GM12878 (cell line): ENCODE measurements around the gene LRRC56. TPM values are rescaled to one million over a fixed set of nuclear protein-coding genes. Genes with fewer than 3 reads are reported as not detected.

Experiments
- ATAC-seq: fragments of 200-7000 bp; cut with Tn5 transposase; 3 replicates; pipeline ENCODE4 v1.9.1; 2020; ENCODE audit warnings: mild to moderate bottlenecking, moderate library complexity
- BruUV-seq: library from RNA; stranded (reverse); fragments of 400-500 nt; replicated peaks from 2 replicates; lab custom pipeline; 2021; lab: Mats Ljungman, UMichigan
- CTCF ChIA-PET: fragments of 300-600 bp; sonication (Branson Sonifier 250); formaldehyde crosslinking; extraction: SDS; loops from one replicate; lab custom pipeline; 2021; ENCODE audit warnings: inconsistent platforms; lab: Yijun Ruan, JAX
- POLR2A ChIA-PET: fragments of 350-600 bp; formaldehyde crosslinking; extraction: SDS; loops from one replicate; lab custom pipeline; 2021; ENCODE audit warnings: inconsistent platforms; lab: Charles Lee
- RAD21 ChIA-PET: fragments of 300-600 bp; sonication (Branson Sonifier 250); formaldehyde crosslinking; loops from one replicate; lab custom pipeline; 2023; ENCODE audit warnings: antibody characterized with exemption; ENCODE audit not compliant: unreplicated experiment; lab: Charles Lee
- SMC1A ChIA-PET: fragments of 300-600 bp; sonication (Branson Sonifier 250); formaldehyde crosslinking; loops from one replicate; lab custom pipeline; 2023; ENCODE audit not compliant: unreplicated experiment, uncharacterized antibody; lab: Charles Lee
- DNase-seq: peaks from one replicate; pipeline ENCODE4 v3.0.0-alpha.2; 2011; ENCODE audit warnings: low read depth, low spot score
- FAIRE-seq: peaks from 3 replicates; lab custom pipeline; 2011; peaks lifted over from hg19 to GRCh38; lab: Jason Lieb, UNC
- H2AFZ ChIP-seq: 2 replicates; pipeline ENCODE4 v1.6.0; 2011; ENCODE audit warnings: low read depth, low read length, control low read depth; ENCODE audit not compliant: control insufficient read depth
- H3K27ac ChIP-seq: 2 replicates; pipeline ENCODE4 v1.5.1; 2011; ENCODE audit warnings: control low read depth; ENCODE audit not compliant: control insufficient read depth, insufficient read depth
- H3K27me3 ChIP-seq, 2 experiments: replicated peaks in 1 of 2; 2 replicates each; pipeline versions ENCODE4 v1.6.0 to v1.6.1; 2011; ENCODE audit warnings: low read length in 1 of 2; ENCODE audit not compliant: control insufficient read depth in 2 of 2, insufficient read depth in 2 of 2
- H3K36me3 ChIP-seq, 2 experiments: 2 replicates each; pipeline ENCODE4 v1.5.1; 2011; ENCODE audit warnings: low read length in 1 of 2; ENCODE audit not compliant: control insufficient read depth in 2 of 2, insufficient read depth in 2 of 2
- H3K4me1 ChIP-seq: 2 replicates; pipeline ENCODE4 v1.6.1; 2011; ENCODE audit warnings: mild to moderate bottlenecking, low read length, moderate library complexity, mixed read lengths; ENCODE audit not compliant: control insufficient read depth, insufficient read depth
- H3K4me2 ChIP-seq: 2 replicates; pipeline ENCODE4 v1.6.0; 2011; ENCODE audit warnings: control low read depth; ENCODE audit not compliant: control insufficient read depth, insufficient read depth
- H3K4me3 ChIP-seq: fragments of 200-600 bp; sonication (generic); 2 replicates; pipeline ENCODE4 v1.5.1; 2016
- H3K79me2 ChIP-seq: 2 replicates; pipeline ENCODE4 v1.6.0; 2011; ENCODE audit warnings: low read length; ENCODE audit not compliant: control insufficient read depth, insufficient read depth
- H3K9ac ChIP-seq: 2 replicates; pipeline ENCODE4 v1.8.0; 2011; ENCODE audit warnings: low read length, control low read depth, mixed read lengths; ENCODE audit not compliant: control insufficient read depth, insufficient read depth
- H3K9me3 ChIP-seq: replicated peaks from 3 replicates; pipeline ENCODE4 v1.5.1; 2011; ENCODE audit warnings: mild to moderate bottlenecking, low read length; ENCODE audit not compliant: control insufficient read depth, insufficient read depth
- H4K20me1 ChIP-seq: 2 replicates; pipeline ENCODE4 v1.6.0; 2011; ENCODE audit not compliant: control insufficient read depth, insufficient read depth
- BCL3 ChIP-seq: IDR thresholded peaks from 2 replicates; pipeline ENCODE4 v1.6.1; 2011; ENCODE audit warnings: borderline replicate concordance, low read depth, mild to moderate bottlenecking, moderate library complexity, low read length; ENCODE audit not compliant: insufficient read depth, poor library complexity, severe bottlenecking
- MTA3 ChIP-seq: IDR thresholded peaks from 2 replicates; pipeline ENCODE4 v1.6.1; 2012; ENCODE audit warnings: low read length, inconsistent platforms, borderline replicate concordance
- NFIC ChIP-seq: IDR thresholded peaks from 2 replicates; pipeline ENCODE4 v1.6.1; 2012; ENCODE audit warnings: low read depth, mild to moderate bottlenecking, inconsistent platforms, low read length, moderate library complexity
- POLR2A ChIP-seq: IDR thresholded peaks from 2 replicates; pipeline ENCODE4 v1.6.1; 2011; ENCODE audit warnings: low read depth, mild to moderate bottlenecking, low read length
- TARDBP ChIP-seq: IDR thresholded peaks from 2 replicates; pipeline ENCODE4 v1.6.1; 2016; ENCODE audit warnings: borderline replicate concordance
- TCF3 ChIP-seq: IDR thresholded peaks from 2 replicates; pipeline ENCODE4 v1.6.1; 2012; ENCODE audit warnings: low read depth, mild to moderate bottlenecking, low read length, borderline replicate concordance; ENCODE audit not compliant: insufficient read depth
- WGBS: methylation state at CpG from one replicate; pipeline ENCODE4 v1.1.6; 2016; ENCODE audit warnings: low lambda C conversion rate; ENCODE audit not compliant: insufficient replicate concordance, insufficient coverage; ENCODE audit errors: missing lambda C conversion rate; 5-methylcytosine and 5-hydroxymethylcytosine counted together
- in situ Hi-C: fragments of 300-500 bp; cut with MboI; formaldehyde crosslinking; loops from 9 replicates; pipeline ENCODE4 v1.14.3; 2018; ENCODE audit warnings: mixed read lengths
- intact Hi-C: fragments of 100-400 bp; cut with micrococcal nuclease; formaldehyde crosslinking; loops from one replicate; pipeline ENCODE4 v1.14.2; 2022; ENCODE audit not compliant: unreplicated experiment
- polyA plus RNA-seq, 11 experiments: library from polyadenylated mRNA; depleted of rRNA in 4 of 11; unstranded in 6 of 11; stranded (reverse) in 5 of 11; fragments of >200 nt; fragmentation: Nextera tagmentation in 4 of 11; fragmentation: Illumina TruSeq in 1 of 11; extraction: Ambion mirVana in 4 of 11; extraction: Trizol in 1 of 11; gene quantifications; 1 replicate in 1 of 11; 2 replicates in 10 of 11; pipeline versions ENCODE4 v1.2.1 to v1.2.3, GENCODE V29; 2011 to 2016; ENCODE audit warnings: inconsistent platforms in 2 of 11, missing spikeins in 2 of 11, low read depth in 1 of 11
- total RNA-seq, 4 experiments: library from RNA; depleted of rRNA in 3 of 4; stranded (reverse); fragments of >200 nt in 3 of 4; fragmentation: Illumina TruSeq in 1 of 4; extraction: Trizol in 1 of 4; gene quantifications; 2 replicates each; pipeline versions ENCODE4 v1.2.1 to v1.2.3, GENCODE V29; 2013 to 2021
- TF ChIP-seq, protein P1 (sequence below): IDR thresholded peaks from 2 replicates; pipeline ENCODE4 v1.6.1; 2012; ENCODE audit warnings: improper control_type of control experiment, low read depth, low read length; ENCODE audit not compliant: insufficient replicate concordance
- TF ChIP-seq, protein P2 (sequence below): IDR thresholded peaks from 2 replicates; pipeline ENCODE4 v1.6.1; 2011; ENCODE audit warnings: mild to moderate bottlenecking, low read depth, low read length, moderate library complexity; ENCODE audit not compliant: insufficient replicate concordance

The LRRC56 gene
- total and polyA plus RNA-seq, 10 of the 15 experiments (the other 5 are each of a cell fraction or from before 2014, with no cell fraction given), result 0.02 to 1.9 (median 0.75) TPM; not detected in 1

DNA sequence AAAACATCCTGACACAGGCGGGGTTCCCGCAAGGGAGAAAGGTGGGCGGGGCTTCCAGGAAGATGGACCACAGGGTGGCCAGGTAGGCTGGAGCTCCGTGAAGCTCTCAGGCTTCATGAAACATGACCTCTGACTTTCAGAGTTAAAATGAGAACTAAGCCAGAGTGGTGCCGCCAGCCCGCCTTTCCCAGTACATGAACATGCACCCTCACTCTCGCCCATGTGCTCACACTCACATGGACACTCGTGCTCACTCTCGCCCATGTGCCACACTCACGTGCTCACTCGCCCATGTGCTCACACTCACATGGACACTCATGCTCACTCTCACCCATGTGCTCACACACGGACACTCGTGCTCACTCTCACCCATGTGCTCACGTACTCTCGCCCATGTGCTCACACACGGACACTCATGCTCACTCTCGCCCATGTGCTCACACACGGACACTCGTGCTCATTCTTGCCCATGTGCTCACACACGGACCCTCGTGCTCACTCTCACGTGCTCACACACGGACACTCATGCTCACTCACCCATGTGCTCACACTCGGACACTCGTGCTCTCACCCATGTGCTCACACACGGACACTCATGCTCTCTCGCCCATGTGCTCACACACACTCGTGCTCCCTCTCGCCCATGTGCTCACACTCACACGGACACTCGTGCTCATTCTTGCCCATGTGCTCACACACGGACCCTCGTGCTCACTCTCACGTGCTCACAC is 40.3 kb upstream of the LRRC56 start:
- SMC1A ChIA-PET, result no interaction called here
- Histone ChIP-seq H3K27ac (no peak overlapping the region), H3K4me1 (peaks cover 5% of the 10 kb centered on the region), H3K79me2 (no peaks in the 10 kb centered on the region), H3K36me3 (peaks cover 25 to 51% of the 10 kb centered on the region in 2 experiments), H4K20me1 (no peaks in the 10 kb centered on the region), H2AFZ (no peak overlapping the region), H3K4me2 (no peak overlapping the region), H3K9ac (no peak overlapping the region), H3K9me3 (no peaks in the 10 kb centered on the region; the same call in 2 of the 3 replicates), H3K27me3 (no peaks in the 10 kb centered on the region), H3K4me3 (no peak overlapping the region)
- no peak for DNase-seq
- WGBS, result 99% methylated on average over 33 of the region's 34 CpGs
- TSS peak; percentile 38 for BruUV-seq
- POLR2A ChIA-PET, result no interaction called here
- no peak for ATAC-seq
- TF ChIP-seq POLR2A (peak; percentile 65; the same call in 1 of the 2 replicates), TCF3 (peak; percentile 51; the same call in 1 of the 2 replicates), TARDBP (0 out of 2 replicates have a peak, but pooled peaks have one; percentile 39), BCL3 (peak; percentile 95), MTA3 (no peak), NFIC (0 out of 2 replicates have a peak, but pooled peaks have one; percentile 31)
- TF ChIP-seq, protein P1, sequence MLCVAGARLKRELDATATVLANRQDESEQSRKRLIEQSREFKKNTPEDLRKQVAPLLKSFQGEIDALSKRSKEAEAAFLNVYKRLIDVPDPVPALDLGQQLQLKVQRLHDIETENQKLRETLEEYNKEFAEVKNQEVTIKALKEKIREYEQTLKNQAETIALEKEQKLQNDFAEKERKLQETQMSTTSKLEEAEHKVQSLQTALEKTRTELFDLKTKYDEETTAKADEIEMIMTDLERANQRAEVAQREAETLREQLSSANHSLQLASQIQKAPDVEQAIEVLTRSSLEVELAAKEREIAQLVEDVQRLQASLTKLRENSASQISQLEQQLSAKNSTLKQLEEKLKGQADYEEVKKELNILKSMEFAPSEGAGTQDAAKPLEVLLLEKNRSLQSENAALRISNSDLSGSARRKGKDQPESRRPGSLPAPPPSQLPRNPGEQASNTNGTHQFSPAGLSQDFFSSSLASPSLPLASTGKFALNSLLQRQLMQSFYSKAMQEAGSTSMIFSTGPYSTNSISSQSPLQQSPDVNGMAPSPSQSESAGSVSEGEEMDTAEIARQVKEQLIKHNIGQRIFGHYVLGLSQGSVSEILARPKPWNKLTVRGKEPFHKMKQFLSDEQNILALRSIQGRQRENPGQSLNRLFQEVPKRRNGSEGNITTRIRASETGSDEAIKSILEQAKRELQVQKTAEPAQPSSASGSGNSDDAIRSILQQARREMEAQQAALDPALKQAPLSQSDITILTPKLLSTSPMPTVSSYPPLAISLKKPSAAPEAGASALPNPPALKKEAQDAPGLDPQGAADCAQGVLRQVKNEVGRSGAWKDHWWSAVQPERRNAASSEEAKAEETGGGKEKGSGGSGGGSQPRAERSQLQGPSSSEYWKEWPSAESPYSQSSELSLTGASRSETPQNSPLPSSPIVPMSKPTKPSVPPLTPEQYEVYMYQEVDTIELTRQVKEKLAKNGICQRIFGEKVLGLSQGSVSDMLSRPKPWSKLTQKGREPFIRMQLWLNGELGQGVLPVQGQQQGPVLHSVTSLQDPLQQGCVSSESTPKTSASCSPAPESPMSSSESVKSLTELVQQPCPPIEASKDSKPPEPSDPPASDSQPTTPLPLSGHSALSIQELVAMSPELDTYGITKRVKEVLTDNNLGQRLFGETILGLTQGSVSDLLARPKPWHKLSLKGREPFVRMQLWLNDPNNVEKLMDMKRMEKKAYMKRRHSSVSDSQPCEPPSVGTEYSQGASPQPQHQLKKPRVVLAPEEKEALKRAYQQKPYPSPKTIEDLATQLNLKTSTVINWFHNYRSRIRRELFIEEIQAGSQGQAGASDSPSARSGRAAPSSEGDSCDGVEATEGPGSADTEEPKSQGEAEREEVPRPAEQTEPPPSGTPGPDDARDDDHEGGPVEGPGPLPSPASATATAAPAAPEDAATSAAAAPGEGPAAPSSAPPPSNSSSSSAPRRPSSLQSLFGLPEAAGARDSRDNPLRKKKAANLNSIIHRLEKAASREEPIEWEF, result no peak
- TF ChIP-seq, protein P2, sequence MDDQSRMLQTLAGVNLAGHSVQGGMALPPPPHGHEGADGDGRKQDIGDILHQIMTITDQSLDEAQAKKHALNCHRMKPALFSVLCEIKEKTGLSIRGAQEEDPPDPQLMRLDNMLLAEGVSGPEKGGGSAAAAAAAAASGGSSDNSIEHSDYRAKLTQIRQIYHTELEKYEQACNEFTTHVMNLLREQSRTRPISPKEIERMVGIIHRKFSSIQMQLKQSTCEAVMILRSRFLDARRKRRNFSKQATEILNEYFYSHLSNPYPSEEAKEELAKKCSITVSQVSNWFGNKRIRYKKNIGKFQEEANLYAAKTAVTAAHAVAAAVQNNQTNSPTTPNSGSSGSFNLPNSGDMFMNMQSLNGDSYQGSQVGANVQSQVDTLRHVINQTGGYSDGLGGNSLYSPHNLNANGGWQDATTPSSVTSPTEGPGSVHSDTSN, result peak; percentile 29
- intact Hi-C loops, result no loop called here
- CTCF ChIA-PET, result no interaction called here
- in situ Hi-C loops, result no loop called here
- RAD21 ChIA-PET, result no interaction called here
- no peak for FAIRE-seq
